GM12878 (cell line): ENCODE measurements around the gene KCNK5. TPM values are rescaled to one million over a fixed set of nuclear protein-coding genes. Genes with fewer than 3 reads are reported as not detected.

Experiments
- BCL11A ChIP-seq: IDR thresholded peaks from 2 replicates; pipeline ENCODE4 v1.6.1; 2011; ENCODE audit warnings: low read depth, low read length
- CHD2 ChIP-seq: IDR thresholded peaks from 2 replicates; pipeline ENCODE4 v1.6.1; 2011; ENCODE audit warnings: low read depth, low read length, improper control_type of control experiment, borderline replicate concordance
- HDGF ChIP-seq: fragments of 450-650 bp; IDR thresholded peaks from 2 replicates; pipeline ENCODE4 v1.6.1; 2016; ENCODE audit warnings: antibody characterized with exemption
- RB1 ChIP-seq: fragments of 450-650 bp; formaldehyde crosslinking; IDR thresholded peaks from 2 replicates; pipeline ENCODE4 v1.6.1; 2017; ENCODE audit warnings: mild to moderate bottlenecking, borderline replicate concordance
- RFX5 ChIP-seq: IDR thresholded peaks from 2 replicates; pipeline ENCODE4 v1.6.1; 2011; ENCODE audit warnings: low read depth, low read length, improper control_type of control experiment
- SMARCA5 ChIP-seq: fragments of 450-650 bp; IDR thresholded peaks from 2 replicates; pipeline ENCODE4 v1.6.1; 2017; ENCODE audit warnings: mild to moderate bottlenecking
- polyA plus RNA-seq, 11 experiments: library from polyadenylated mRNA; depleted of rRNA in 4 of 11; unstranded in 6 of 11; stranded (reverse) in 5 of 11; fragments of >200 nt; fragmentation: Nextera tagmentation in 4 of 11; fragmentation: Illumina TruSeq in 1 of 11; extraction: Ambion mirVana in 4 of 11; extraction: Trizol in 1 of 11; gene quantifications; 1 replicate in 1 of 11; 2 replicates in 10 of 11; pipeline versions ENCODE4 v1.2.1 to v1.2.3, GENCODE V29; 2011 to 2016; ENCODE audit warnings: inconsistent platforms in 2 of 11, missing spikeins in 2 of 11, low read depth in 1 of 11
- total RNA-seq, 4 experiments: library from RNA; depleted of rRNA in 3 of 4; stranded (reverse); fragments of >200 nt in 3 of 4; fragmentation: Illumina TruSeq in 1 of 4; extraction: Trizol in 1 of 4; gene quantifications; 2 replicates each; pipeline versions ENCODE4 v1.2.1 to v1.2.3, GENCODE V29; 2013 to 2021
- TF ChIP-seq, protein P1 (sequence below): fragments of 450-650 bp; IDR thresholded peaks from 2 replicates; pipeline ENCODE4 v1.6.1; 2018; ENCODE audit warnings: borderline replicate concordance, mild to moderate bottlenecking; ENCODE audit not compliant: partially characterized antibody
- TF ChIP-seq, protein P2 (sequence below): fragments of 450-650 bp; IDR thresholded peaks from 2 replicates; pipeline ENCODE4 v1.6.1; 2016; ENCODE audit warnings: mild to moderate bottlenecking, moderate library complexity, borderline replicate concordance
- TF ChIP-seq, protein P3 (sequence below): IDR thresholded peaks from 2 replicates; pipeline ENCODE4 v1.6.1; 2011; ENCODE audit warnings: borderline replicate concordance, low read depth, mild to moderate bottlenecking, moderate library complexity, mixed read lengths, low read length; ENCODE audit not compliant: insufficient read depth; ENCODE audit errors: extremely low read length

Gene KCNK5
- total and polyA plus RNA-seq, 10 of the 15 experiments (the other 5 are each of a cell fraction or from before 2014, with no cell fraction given): 0.11 to 4.2 (median 2.1) TPM

DNA sequence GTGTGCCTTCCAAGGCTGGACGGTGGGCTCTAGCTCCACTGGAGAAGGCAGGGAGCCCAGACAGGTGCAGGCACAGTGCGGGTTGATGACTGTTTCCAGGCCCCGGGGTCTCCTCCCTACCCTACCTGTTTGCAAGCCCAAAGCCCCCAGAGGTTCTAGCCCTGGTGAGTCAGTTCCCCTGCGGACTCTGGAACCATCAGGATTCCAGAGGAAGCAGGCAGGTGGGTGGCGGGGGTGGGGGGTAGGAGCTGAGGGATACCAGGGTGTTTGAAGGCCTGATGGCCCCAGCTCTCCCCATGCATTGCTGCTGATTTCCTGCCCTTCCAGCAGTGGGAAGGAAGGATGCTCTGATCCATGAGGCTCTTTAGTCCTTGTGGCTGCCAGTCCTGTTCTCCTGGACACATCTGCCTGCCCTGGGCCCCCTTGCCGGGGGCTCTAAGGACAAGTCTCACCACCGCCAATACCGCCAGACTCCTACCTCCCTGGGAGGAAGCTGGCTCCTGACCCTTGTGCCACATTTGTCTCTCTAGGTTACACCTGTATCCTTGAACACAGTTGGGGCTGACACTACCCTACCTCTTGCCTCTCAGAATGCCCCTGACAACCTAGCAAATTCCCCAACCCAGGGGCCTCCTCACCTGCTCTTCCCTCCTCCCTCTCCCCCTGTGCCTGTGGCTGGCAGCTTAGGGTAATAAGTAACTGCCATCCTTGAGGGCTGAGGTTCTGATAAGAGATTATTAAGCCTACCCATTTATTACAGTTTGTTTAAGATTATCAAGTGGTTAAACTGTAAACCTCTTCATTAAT is 21.7 kb downstream of the KCNK5 start (continued):
- TF ChIP-seq, protein P1, sequence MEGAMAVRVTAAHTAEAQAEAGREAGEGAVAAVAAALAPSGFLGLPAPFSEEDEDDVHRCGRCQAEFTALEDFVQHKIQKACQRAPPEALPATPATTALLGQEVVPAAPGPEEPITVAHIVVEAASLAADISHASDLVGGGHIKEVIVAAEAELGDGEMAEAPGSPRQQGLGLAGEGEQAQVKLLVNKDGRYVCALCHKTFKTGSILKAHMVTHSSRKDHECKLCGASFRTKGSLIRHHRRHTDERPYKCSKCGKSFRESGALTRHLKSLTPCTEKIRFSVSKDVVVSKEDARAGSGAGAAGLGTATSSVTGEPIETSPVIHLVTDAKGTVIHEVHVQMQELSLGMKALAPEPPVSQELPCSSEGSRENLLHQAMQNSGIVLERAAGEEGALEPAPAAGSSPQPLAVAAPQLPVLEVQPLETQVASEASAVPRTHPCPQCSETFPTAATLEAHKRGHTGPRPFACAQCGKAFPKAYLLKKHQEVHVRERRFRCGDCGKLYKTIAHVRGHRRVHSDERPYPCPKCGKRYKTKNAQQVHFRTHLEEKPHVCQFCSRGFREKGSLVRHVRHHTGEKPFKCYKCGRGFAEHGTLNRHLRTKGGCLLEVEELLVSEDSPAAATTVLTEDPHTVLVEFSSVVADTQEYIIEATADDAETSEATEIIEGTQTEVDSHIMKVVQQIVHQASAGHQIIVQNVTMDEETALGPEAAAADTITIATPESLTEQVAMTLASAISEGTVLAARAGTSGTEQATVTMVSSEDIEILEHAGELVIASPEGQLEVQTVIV: no peak
- TF ChIP-seq, protein P2, sequence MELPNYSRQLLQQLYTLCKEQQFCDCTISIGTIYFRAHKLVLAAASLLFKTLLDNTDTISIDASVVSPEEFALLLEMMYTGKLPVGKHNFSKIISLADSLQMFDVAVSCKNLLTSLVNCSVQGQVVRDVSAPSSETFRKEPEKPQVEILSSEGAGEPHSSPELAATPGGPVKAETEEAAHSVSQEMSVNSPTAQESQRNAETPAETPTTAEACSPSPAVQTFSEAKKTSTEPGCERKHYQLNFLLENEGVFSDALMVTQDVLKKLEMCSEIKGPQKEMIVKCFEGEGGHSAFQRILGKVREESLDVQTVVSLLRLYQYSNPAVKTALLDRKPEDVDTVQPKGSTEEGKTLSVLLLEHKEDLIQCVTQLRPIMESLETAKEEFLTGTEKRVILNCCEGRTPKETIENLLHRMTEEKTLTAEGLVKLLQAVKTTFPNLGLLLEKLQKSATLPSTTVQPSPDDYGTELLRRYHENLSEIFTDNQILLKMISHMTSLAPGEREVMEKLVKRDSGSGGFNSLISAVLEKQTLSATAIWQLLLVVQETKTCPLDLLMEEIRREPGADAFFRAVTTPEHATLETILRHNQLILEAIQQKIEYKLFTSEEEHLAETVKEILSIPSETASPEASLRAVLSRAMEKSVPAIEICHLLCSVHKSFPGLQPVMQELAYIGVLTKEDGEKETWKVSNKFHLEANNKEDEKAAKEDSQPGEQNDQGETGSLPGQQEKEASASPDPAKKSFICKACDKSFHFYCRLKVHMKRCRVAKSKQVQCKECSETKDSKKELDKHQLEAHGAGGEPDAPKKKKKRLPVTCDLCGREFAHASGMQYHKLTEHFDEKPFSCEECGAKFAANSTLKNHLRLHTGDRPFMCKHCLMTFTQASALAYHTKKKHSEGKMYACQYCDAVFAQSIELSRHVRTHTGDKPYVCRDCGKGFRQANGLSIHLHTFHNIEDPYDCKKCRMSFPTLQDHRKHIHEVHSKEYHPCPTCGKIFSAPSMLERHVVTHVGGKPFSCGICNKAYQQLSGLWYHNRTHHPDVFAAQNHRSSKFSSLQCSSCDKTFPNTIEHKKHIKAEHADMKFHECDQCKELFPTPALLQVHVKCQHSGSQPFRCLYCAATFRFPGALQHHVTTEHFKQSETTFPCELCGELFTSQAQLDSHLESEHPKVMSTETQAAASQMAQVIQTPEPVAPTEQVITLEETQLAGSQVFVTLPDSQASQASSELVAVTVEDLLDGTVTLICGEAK: no peak
- TF ChIP-seq CHD2 (no peak), SMARCA5 (no peak), RB1 (no peak), BCL11A (no peak), RFX5 (no peak), HDGF (no peak)
- TF ChIP-seq, protein P3, sequence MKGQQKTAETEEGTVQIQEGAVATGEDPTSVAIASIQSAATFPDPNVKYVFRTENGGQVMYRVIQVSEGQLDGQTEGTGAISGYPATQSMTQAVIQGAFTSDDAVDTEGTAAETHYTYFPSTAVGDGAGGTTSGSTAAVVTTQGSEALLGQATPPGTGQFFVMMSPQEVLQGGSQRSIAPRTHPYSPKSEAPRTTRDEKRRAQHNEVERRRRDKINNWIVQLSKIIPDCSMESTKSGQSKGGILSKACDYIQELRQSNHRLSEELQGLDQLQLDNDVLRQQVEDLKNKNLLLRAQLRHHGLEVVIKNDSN: no peak
